ENCODE measurements around the gene DPY19L2. TPM values are rescaled to one million over a fixed set of nuclear protein-coding genes. Genes with fewer than 3 reads are reported as not detected.
"Not testable (repeated sequence)": the region's sequence is repeated elsewhere in the genome, so short reads cannot be mapped to it uniquely, and the experiment has no call there.

Gene DPY19L2
- total RNA-seq, 1 experiment from 2014 or later, result 4.9 TPM

GRCh38 chr12:63715107-63715625, 46.9 kb upstream of the DPY19L2 start:
- not testable (repeated sequence) for H3K56ac ChIP-seq (ENCODE audit: insufficient read length, low read depth, low read length); H4K5ac ChIP-seq (ENCODE audit: insufficient read length, low read depth, low read length); H3K4me3 Mint-ChIP-seq; H3K4ac ChIP-seq (ENCODE audit: low read depth, low read length); H3K36me3 Mint-ChIP-seq (ENCODE audit: insufficient read depth in 1 of 3, low read depth in 3 of 3); H4K8ac ChIP-seq (replicated peaks; ENCODE audit: insufficient read length, low read depth, low read length); H3K4me1 Mint-ChIP-seq; H3K27ac ChIP-seq (ENCODE audit: insufficient read length, low read depth, low read length); H3K9me3 Mint-ChIP-seq; H2BK12ac ChIP-seq (ENCODE audit: insufficient read length, low read depth, low read length); H3K27ac Mint-ChIP-seq; H2AFZ ChIP-seq (ENCODE audit: low read length); H3K23me2 ChIP-seq (ENCODE audit: insufficient read length, low read depth, low read length, poor library complexity, severe bottlenecking); H3K14ac ChIP-seq (ENCODE audit: insufficient read depth, low read length); H3K4me2 ChIP-seq (ENCODE audit: insufficient read depth, insufficient read length, low read length); H4K91ac ChIP-seq (ENCODE audit: insufficient read length, low read depth, low read length); H4K20me1 ChIP-seq (ENCODE audit: control insufficient read depth, insufficient read depth, insufficient read length); H2BK20ac ChIP-seq (ENCODE audit: low read depth, low read length, poor library complexity, severe bottlenecking); H3K27me3 Mint-ChIP-seq (ENCODE audit: low read depth); H3K9me3 ChIP-seq (ENCODE audit: control insufficient read depth, low read depth, low read length); H3K18ac ChIP-seq (ENCODE audit: insufficient read length, low read depth, low read length); H2BK120ac ChIP-seq (ENCODE audit: low read depth, low read length, poor library complexity, severe bottlenecking); H2BK5ac ChIP-seq (ENCODE audit: insufficient read length, low read length); DNase-seq; H3K27me3 ChIP-seq (ENCODE audit: insufficient read depth, low read length); H3K9ac ChIP-seq (ENCODE audit: extremely low read depth, insufficient read length, low read length); H3T11ph ChIP-seq (ENCODE audit: low read length); H3K79me2 ChIP-seq (ENCODE audit: insufficient read depth, low read length); H2BK15ac ChIP-seq (ENCODE audit: low read depth, low read length); H3K23ac ChIP-seq (ENCODE audit: insufficient read length, low read depth, low read length); H3K79me1 ChIP-seq (ENCODE audit: insufficient read depth, low read depth, low read length, poor library complexity, severe bottlenecking); H2AK5ac ChIP-seq (ENCODE audit: insufficient read length, low read length); H3K4me1 ChIP-seq (ENCODE audit: insufficient read depth, low read length)
- WGBS (ENCODE audit: extremely low coverage, insufficient read length, low lambda C conversion rate), result no CpG with 5 or more reads among the region's 3 CpGs

- not testable (repeated sequence) for H3K56ac ChIP-seq (ENCODE audit: insufficient read length, low read depth, low read length); H4K91ac ChIP-seq (ENCODE audit: insufficient read length, low read depth, low read length); H3K79me1 ChIP-seq (ENCODE audit: insufficient read depth, low read depth, low read length, poor library complexity, severe bottlenecking); H3K9me3 Mint-ChIP-seq; H3K27me3 ChIP-seq (ENCODE audit: insufficient read depth, low read length); H2AK5ac ChIP-seq (ENCODE audit: insufficient read length, low read length); H2BK20ac ChIP-seq (ENCODE audit: low read depth, low read length, poor library complexity, severe bottlenecking); H2BK5ac ChIP-seq (ENCODE audit: insufficient read length, low read length); H3K27ac ChIP-seq (ENCODE audit: insufficient read length, low read depth, low read length); H3K18ac ChIP-seq (ENCODE audit: insufficient read length, low read depth, low read length); H4K20me1 ChIP-seq (ENCODE audit: control insufficient read depth, insufficient read depth, insufficient read length); H2BK12ac ChIP-seq (ENCODE audit: insufficient read length, low read depth, low read length); H2BK15ac ChIP-seq (ENCODE audit: low read depth, low read length); H3K9me3 ChIP-seq (ENCODE audit: control insufficient read depth, low read depth, low read length); H3K4ac ChIP-seq (ENCODE audit: low read depth, low read length); H3T11ph ChIP-seq (ENCODE audit: low read length); H3K4me1 Mint-ChIP-seq; H3K79me2 ChIP-seq (ENCODE audit: insufficient read depth, low read length); H3K27me3 Mint-ChIP-seq (ENCODE audit: low read depth); H2BK120ac ChIP-seq (ENCODE audit: low read depth, low read length, poor library complexity, severe bottlenecking); H3K9ac ChIP-seq (ENCODE audit: extremely low read depth, insufficient read length, low read length); H3K4me1 ChIP-seq (ENCODE audit: insufficient read depth, low read length); H3K4me2 ChIP-seq (ENCODE audit: insufficient read depth, insufficient read length, low read length); H3K23me2 ChIP-seq (ENCODE audit: insufficient read length, low read depth, low read length, poor library complexity, severe bottlenecking); H4K5ac ChIP-seq (ENCODE audit: insufficient read length, low read depth, low read length); H3K23ac ChIP-seq (ENCODE audit: insufficient read length, low read depth, low read length); DNase-seq; H3K14ac ChIP-seq (ENCODE audit: insufficient read depth, low read length); H3K4me3 Mint-ChIP-seq; H4K8ac ChIP-seq (replicated peaks; ENCODE audit: insufficient read length, low read depth, low read length); H2AFZ ChIP-seq (ENCODE audit: low read length); H3K36me3 Mint-ChIP-seq (ENCODE audit: insufficient read depth in 1 of 3, low read depth in 3 of 3)
- H3K27ac Mint-ChIP-seq, result peak overlapping the region in 1 of 3 experiments; percentile 0; a peak in 1 of 7 replicates
- no CpG with 5 or more reads among the region's 1 CpG for whole genome bisulfite sequencing (ENCODE audit: extremely low coverage, insufficient read length, low lambda C conversion rate)
Observed at GRCh38 chr12:63714409-63714808, 46.1 kb upstream of the DPY19L2 start.
